DND-41 (cell line): ENCODE data around the gene EPHB2.
A peak's percentile ranks its signal among the peaks of the same experiment; 100 is the strongest.

Experiments
- ATAC-seq: fragments of 200-7000 bp; cut with Tn5 transposase; 3 replicates; pipeline ENCODE4 v1.9.1; 2021; ENCODE audit warnings: low read depth; ENCODE audit not compliant: insufficient read depth
- DNase-seq: peaks from one replicate; pipeline ENCODE4 v3.0.0-alpha.2; 2020
- H2AFZ ChIP-seq: 2 replicates; pipeline ENCODE4 v1.6.0; 2012; ENCODE audit warnings: low read depth, low read length
- H3K27ac ChIP-seq: 2 replicates; pipeline ENCODE4 v1.5.1; 2012; ENCODE audit warnings: low read length, inconsistent platforms
- H3K27me3 ChIP-seq: fragments of 200-600 bp; sonication (generic); 2 replicates; pipeline ENCODE4 v1.6.0; 2012; ENCODE audit warnings: low read length, mild to moderate bottlenecking, inconsistent platforms; ENCODE audit not compliant: insufficient read depth, poor library complexity
- H3K36me3 ChIP-seq: 2 replicates; pipeline ENCODE4 v1.5.1; 2012; ENCODE audit warnings: low read length, inconsistent platforms; ENCODE audit not compliant: insufficient read depth
- H3K4me1 ChIP-seq: 2 replicates; pipeline ENCODE4 v1.5.1; 2012; ENCODE audit warnings: mild to moderate bottlenecking, low read length; ENCODE audit not compliant: insufficient read depth
- H3K4me2 ChIP-seq: 2 replicates; pipeline ENCODE4 v1.6.0; 2012; ENCODE audit warnings: mild to moderate bottlenecking, moderate library complexity, low read length, inconsistent platforms; ENCODE audit not compliant: insufficient read depth
- H3K4me3 ChIP-seq, 2 experiments: fragments of 200-600 bp in 1 of 2; shearing (Covaris generic) in 1 of 2; 2 replicates each; pipeline ENCODE4 v1.5.1; 2012 to 2016; ENCODE audit warnings: inconsistent platforms in 2 of 2, low read length in 2 of 2, mild to moderate bottlenecking in 2 of 2, low read depth in 1 of 2, moderate library complexity in 1 of 2
- H3K79me2 ChIP-seq: 2 replicates; pipeline ENCODE4 v1.6.0; 2012; ENCODE audit warnings: low read length, inconsistent platforms; ENCODE audit not compliant: insufficient read depth
- H3K9ac ChIP-seq: 2 replicates; pipeline ENCODE4 v1.6.0; 2012; ENCODE audit warnings: low read depth, mild to moderate bottlenecking, inconsistent platforms, low read length, moderate library complexity
- H3K9me3 ChIP-seq: 2 replicates; pipeline ENCODE4 v1.5.1; 2012; ENCODE audit warnings: low read length, moderate library complexity, mild to moderate bottlenecking, inconsistent platforms; ENCODE audit not compliant: insufficient read depth, severe bottlenecking
- H4K20me1 ChIP-seq: 2 replicates; pipeline ENCODE4 v1.6.0; 2012; ENCODE audit warnings: low read length; ENCODE audit not compliant: insufficient read depth
- EZH2 ChIP-seq: IDR thresholded peaks from 3 replicates; pipeline ENCODE4 v1.6.1; 2012; ENCODE audit warnings: borderline replicate concordance, low read depth, mild to moderate bottlenecking, moderate library complexity, low read length, inconsistent platforms; ENCODE audit not compliant: severe bottlenecking
- TF ChIP-seq, protein P1 (sequence below): IDR thresholded peaks from 2 replicates; pipeline ENCODE4 v1.5.1; 2012; ENCODE audit warnings: borderline replicate concordance, low read length, moderate library complexity, mild to moderate bottlenecking; ENCODE audit not compliant: poor library complexity, severe bottlenecking; ENCODE audit errors: extremely low read depth

Gene EPHB2

DNA sequence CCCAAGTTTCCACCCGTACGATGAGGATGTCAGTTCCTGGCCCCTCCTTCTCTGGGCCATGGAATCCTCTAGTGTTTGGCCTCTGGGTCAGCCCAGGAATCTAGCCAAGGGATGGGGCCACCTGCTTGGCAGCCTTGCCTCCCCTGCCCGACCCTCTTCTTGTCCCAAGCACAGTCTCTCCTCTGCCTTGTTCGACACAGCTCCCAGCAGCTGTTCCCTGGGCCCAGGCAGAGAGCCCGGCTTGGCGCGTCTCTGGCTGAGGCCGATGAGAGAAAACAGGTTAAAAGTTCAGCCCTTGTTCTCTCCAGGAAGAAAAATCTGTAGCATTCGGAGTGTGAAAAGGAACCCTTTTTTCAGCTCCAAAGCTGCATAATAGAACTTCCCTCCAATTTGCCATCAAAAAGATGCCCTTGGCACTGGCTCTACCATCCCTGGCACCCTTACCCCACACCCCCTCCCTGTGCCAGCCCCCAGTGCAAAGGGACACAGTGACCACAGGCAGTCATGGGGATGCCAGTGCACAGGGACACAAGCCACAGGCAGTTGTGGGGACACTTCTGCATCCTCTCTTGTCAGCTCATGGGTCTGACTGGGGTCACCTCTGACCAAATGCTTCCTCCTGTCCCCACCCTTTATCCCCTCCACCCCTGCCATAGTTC is 68.4 kb downstream of the EPHB2 start:
- no peaks in the 10 kb centered on the region for H3K36me3 ChIP-seq
- no peak overlapping the region for H3K4me2 ChIP-seq
- no peaks in the 10 kb centered on the region for H3K79me2 ChIP-seq
- no peaks in the 10 kb centered on the region for H3K9me3 ChIP-seq
- peaks cover 3% of the 10 kb centered on the region; the same call in 1 of the 2 replicates for H4K20me1 ChIP-seq
- DNase-seq (no peak), ATAC-seq (no peak)
- no peak overlapping the region for H3K4me3 ChIP-seq
- no peaks in the 10 kb centered on the region for H3K27me3 ChIP-seq
- H2AFZ ChIP-seq = no peak overlapping the region
- H3K4me1 ChIP-seq = no peaks in the 10 kb centered on the region
- no peak overlapping the region for H3K9ac ChIP-seq
- TF ChIP-seq, protein P1, sequence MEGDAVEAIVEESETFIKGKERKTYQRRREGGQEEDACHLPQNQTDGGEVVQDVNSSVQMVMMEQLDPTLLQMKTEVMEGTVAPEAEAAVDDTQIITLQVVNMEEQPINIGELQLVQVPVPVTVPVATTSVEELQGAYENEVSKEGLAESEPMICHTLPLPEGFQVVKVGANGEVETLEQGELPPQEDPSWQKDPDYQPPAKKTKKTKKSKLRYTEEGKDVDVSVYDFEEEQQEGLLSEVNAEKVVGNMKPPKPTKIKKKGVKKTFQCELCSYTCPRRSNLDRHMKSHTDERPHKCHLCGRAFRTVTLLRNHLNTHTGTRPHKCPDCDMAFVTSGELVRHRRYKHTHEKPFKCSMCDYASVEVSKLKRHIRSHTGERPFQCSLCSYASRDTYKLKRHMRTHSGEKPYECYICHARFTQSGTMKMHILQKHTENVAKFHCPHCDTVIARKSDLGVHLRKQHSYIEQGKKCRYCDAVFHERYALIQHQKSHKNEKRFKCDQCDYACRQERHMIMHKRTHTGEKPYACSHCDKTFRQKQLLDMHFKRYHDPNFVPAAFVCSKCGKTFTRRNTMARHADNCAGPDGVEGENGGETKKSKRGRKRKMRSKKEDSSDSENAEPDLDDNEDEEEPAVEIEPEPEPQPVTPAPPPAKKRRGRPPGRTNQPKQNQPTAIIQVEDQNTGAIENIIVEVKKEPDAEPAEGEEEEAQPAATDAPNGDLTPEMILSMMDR = no peak
- no peak for TF ChIP-seq EZH2
- H3K27ac ChIP-seq = no peak overlapping the region

DNA sequence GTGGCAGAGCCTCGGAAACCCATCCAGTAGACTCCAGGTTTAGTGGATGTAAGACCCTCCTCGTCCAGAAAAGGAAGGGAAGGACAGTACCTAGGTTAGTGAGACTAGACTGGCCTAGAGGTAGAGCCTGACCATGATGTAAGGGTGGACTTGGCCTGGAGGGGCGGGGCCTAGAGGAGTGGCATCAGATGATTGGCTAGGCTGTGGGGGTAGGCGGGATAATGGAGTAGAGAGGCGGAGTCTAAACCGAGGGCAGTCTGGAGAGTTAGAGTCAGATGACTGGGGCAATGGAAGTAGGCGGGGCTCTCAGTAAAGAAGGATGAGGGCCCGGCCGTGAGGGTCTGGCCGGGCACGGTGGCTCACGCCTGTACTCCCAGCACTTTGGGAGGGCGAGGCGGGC is 70.1 kb downstream of the EPHB2 start:
- Histone ChIP-seq H3K9ac (no peak overlapping the region), H2AFZ (no peak overlapping the region), H3K27me3 (no peaks in the 10 kb centered on the region), H4K20me1 (peaks cover 3% of the 10 kb centered on the region; the same call in 1 of the 2 replicates), H3K36me3 (no peaks in the 10 kb centered on the region), H3K79me2 (no peaks in the 10 kb centered on the region), H3K4me3 (no peak overlapping the region), H3K9me3 (no peaks in the 10 kb centered on the region), H3K27ac (no peak overlapping the region), H3K4me1 (no peaks in the 10 kb centered on the region), H3K4me2 (no peak overlapping the region)
- TF ChIP-seq, protein P1 = no peak
- TF ChIP-seq EZH2 = no peak
- peak; percentile 8 for DNase-seq
- peak; percentile 40; the same call in 1 of the 3 replicates for ATAC-seq

DNA sequence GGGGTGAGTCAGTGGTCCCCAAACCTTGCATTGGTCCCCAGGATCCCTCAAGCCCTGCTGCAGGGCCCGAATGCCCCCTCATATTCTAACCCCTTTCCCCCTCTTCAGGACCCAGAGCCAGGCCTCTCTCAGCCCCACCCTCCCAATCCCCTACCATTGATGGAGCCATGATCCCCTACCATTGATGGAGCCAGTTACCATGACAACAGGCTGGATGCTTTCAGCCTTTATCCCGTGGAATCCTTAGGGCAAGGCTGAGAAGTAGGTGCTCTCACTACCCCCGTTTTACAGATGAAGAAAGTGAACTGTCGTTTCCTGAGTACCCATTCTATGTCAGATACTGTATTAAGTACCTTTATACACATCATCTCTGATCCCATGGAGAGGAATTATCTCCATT is 70.8 kb downstream of the EPHB2 start:
- H3K9ac ChIP-seq = no peak overlapping the region
- DNase-seq (no peak), ATAC-seq (no peak)
- H3K4me3 ChIP-seq = no peak overlapping the region
- no peaks in the 10 kb centered on the region for H3K4me1 ChIP-seq
- TF ChIP-seq, protein P1 = no peak
- TF ChIP-seq EZH2 = no peak
- H4K20me1 ChIP-seq = 0 out of 2 replicates have a peak, but pooled peaks cover 3% of the 10 kb centered on the region
- H3K4me2 ChIP-seq = no peak overlapping the region
- no peaks in the 10 kb centered on the region for H3K36me3 ChIP-seq
- H2AFZ ChIP-seq = no peak overlapping the region
- H3K27me3 ChIP-seq = no peaks in the 10 kb centered on the region
- no peaks in the 10 kb centered on the region for H3K9me3 ChIP-seq
- no peaks in the 10 kb centered on the region for H3K79me2 ChIP-seq
- H3K27ac ChIP-seq = no peak overlapping the region
